GM12872 (cell line): ENCODE measurements around the gene HPD.

Experiments used
- TF ChIP-seq, protein P1 (sequence below): IDR thresholded peaks from 3 replicates; pipeline ENCODE4 v1.5.1; 2011; ENCODE audit warnings: low read depth, mild to moderate bottlenecking, low read length, moderate library complexity; ENCODE audit not compliant: insufficient read depth

Gene HPD

DNA sequence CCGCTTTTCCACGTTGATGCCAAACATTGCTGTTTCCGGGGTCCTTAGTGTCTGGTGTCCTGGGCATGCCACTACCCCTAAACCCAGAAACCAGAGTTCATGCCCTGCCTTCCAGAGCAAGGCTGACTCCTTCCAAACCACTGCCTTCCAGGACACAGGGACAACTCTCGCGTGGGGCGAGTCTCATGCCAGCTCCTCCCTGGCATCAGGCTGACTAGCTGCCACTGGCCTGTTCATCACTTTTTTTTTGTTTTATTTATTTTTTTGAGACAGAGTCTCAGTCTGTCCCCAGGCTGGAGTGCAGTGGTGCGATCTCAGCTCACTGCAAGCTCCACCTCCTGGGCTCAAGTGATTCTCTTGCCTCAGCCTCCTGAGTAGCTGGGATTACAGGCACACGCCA is 50.0 kb downstream of the HPD start:
- TF ChIP-seq, protein P1, sequence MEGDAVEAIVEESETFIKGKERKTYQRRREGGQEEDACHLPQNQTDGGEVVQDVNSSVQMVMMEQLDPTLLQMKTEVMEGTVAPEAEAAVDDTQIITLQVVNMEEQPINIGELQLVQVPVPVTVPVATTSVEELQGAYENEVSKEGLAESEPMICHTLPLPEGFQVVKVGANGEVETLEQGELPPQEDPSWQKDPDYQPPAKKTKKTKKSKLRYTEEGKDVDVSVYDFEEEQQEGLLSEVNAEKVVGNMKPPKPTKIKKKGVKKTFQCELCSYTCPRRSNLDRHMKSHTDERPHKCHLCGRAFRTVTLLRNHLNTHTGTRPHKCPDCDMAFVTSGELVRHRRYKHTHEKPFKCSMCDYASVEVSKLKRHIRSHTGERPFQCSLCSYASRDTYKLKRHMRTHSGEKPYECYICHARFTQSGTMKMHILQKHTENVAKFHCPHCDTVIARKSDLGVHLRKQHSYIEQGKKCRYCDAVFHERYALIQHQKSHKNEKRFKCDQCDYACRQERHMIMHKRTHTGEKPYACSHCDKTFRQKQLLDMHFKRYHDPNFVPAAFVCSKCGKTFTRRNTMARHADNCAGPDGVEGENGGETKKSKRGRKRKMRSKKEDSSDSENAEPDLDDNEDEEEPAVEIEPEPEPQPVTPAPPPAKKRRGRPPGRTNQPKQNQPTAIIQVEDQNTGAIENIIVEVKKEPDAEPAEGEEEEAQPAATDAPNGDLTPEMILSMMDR, result no peak

DNA sequence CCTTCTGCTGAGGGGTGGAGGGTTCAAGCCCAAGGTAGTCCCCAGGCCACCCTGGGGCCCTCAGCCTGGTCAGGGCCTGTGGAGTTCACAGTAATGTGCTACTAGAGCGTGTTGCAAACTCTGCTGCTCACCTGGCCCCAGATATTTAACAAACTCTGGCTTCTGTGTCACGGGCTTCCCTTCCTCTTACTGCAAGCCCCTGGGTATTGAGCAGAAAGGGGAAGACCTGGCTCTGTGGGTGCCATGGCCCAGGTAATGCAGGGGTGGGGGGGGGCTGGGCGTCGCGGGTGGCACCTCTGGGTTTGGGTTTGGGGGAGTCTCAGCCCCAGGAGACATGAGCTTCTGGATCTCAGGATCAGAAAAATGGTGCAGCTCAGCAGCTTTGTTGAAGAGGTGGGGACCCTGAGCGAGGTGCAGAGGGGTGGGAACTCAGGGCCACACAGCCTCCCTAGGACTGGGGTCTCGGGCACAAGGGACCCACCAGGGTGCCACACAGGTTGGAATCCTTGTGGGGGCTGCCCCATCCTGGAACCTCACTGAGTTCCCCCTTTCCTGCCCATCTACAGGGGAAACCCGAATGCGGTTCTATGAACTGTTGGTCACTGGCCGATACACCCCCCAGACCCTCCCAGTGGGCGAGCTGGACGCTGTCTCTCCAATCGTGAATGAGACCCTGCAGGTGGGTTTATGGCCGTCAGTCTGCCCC is 50.9 kb downstream of the HPD start:
- TF ChIP-seq, protein P1, result no peak

DNA sequence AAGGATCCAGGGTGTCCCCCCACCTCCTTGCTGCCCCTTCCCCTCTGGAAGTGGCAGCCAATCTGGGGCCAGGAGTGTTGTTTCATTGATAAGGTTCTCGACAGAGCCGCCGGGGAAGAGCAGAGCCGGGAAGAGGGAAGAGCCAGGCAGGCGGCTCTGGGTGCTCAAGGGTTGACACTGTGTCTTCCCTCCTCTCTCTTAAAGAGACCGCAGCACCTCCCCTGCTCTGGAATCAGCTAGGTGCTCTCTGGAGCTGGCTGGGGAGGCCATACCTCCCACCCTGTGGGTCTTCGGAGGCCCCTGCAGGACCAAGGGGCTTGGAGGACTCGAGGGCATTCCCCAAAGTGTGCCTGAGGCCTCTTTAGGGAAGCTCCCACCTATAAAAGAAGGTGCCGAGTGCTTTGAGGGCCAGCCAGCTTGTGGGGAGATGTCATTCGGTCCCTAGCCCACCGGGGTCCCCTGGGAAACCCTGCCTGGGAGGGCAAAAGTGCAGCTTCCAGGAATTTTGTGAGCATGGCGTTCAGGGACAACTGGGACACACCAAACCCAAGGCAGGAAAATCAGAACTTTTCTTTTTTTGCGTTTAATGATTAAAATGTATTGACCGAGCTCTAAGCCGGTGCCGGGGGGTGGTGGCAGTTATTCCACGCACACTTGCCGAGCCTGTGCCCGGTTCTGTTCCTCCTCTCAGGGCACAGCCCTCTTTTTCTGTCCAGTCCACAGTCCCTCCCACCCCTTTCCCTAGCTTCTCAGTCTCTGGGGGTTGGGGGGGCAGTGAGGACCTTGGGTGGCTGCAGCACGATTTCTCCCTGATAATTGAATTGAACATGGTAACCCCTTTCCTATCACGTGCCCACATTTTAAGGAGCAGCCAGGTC is 51.9 kb downstream of the HPD start:
- TF ChIP-seq, protein P1, result no peak

DNA sequence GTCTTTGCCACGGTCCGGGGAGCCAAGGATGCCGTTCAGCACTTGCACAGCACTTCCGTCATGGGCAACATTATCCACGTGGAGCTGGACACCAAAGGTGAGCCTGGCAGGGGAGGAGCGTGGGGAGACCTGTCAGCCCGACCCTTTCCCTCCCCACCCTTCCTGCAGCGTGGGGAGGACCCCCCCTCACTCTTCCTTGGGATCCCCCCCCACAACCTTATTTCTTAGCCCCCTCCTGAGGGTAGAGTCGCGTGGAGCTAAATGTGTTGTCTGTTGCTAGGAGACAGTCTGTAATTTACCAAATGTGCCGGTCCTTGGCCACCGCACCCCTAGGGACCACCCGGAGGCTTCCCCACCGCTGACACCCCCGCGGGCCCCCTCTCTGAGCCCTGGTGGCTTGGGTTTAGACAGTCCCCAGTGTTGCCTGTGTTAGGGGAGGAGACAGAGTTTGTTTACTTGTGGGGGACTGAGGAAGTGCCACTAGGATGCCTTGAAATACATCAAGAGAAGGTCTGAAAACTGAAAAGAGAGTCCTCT is 52.6 kb downstream of the HPD start:
- TF ChIP-seq, protein P1, result no peak

DNA sequence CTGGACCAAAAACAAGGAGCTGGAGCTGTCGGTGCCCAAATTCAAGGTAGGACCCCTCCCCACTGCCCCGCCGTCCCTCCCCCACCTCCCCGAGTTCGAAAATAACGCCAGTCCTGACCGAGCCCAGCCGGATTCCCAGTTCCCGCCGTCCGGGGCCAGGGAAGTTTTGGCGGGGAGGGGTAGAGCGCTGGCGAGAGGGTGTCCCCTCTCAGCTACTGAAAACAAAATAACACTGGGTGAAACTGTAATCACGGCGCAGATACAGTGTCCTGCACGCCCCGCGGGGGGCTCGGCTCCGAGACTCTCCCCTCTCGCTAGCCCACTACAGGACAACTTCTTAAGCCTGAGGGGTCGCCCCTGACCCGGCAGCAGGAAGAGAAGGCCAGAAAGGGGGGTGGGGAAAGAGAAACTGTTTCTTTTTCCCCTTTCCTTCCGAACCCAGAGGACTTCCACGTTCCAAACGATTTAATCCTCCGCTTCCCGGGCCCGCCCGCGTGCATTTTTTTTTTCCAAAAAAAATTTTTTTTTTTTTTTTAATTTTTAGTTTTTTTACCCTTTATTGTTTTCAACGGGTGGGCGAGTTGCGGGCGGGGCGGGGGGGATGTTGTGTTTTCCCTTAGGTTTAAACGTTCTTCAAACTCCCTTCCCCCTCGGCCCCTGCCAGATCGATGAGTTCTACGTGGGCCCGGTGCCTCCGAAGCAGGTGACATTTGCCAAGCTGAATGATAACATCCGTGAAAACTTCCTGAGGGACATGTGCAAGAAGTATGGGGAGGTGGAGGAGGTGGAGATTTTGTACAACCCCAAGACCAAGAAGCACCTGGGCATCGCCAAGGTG is 53.3 kb downstream of the HPD start:
- TF ChIP-seq, protein P1, result no peak

DNA sequence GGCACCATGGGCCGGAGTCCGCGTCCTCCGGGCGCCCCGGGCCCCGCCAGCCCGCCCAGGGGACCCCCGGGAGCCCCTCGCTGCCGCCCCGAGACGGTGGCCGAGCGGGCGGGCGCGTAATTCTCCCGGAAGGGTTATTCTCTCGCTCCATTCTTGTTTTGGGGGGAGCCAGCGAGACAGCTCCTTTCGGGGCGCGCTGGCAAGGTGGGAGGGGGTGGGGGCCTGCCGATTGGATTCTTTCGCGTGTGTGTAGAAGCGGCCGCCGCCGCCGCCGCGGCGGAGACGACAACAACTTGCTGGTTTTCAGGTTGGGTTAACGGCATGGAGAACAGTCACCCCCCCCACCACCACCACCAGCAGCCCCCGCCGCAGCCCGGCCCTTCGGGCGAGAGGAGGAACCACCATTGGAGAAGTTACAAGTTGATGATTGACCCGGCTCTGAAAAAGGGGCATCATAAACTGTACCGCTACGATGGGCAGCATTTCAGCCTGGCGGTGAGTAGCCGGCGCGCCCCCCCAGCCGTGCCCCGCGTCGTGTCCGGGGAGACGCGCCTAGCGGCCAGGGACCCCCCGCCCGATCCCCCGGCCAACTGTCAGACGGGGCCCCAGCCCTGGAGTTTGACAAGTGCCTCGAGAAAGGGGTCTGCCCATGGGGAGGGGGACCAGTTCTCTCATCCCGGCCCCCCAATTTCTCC is 54.1 kb downstream of the HPD start:
- TF ChIP-seq, protein P1, result no peak
